ENCODE measurements around the gene STARD13. TPM values are rescaled to one million over a fixed set of nuclear protein-coding genes. Genes with fewer than 3 reads are reported as not detected.

STARD13 gene
- total RNA-seq, 1 experiment from 2014 or later = 35.1 TPM

DNA sequence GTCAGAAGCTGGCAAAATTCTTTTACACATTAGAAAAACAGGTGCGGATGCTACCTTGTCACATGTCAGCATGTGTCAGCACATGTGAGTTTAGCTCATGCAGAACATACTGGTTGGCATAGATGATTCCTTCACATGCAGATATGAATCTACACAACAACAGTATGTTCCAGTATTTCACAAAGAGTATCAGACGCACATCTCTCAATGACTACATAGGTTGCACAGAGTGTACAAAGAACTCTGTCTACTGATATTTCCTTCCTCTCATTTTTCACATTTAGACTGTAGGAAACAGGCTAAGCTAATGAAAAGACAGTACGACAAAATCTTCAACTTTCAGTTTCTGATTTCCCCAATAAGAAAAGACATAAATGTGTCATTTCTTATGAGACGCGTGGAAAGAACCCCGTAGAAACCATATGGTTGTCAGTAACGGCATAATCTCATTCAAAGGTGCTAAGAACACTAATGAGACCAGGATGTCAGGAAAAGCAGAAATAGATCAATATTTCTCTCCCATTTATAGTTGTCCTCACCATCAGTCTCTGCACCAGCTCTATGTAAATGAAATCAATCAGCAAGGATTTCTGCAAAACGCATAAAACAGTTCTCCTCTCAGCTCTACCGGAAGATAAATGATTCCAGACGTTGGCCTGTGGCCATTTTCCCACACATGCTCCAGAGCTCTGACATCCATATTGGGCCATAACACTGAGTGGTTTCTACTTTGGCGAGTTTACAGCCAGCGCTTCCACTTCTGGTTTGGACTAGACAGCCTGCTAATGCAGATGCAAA is 81.2 kb downstream of the STARD13 start:
- Histone ChIP-seq H3K27ac (no peak overlapping the region), H3K4me1 (peaks cover 22% of the 10 kb centered on the region), H3K4me3 (no peak overlapping the region), H3K36me3 (peaks cover 4% of the 10 kb centered on the region; the same call in 1 of the 2 replicates), H3K9me3 (replicated peaks) (no peaks in the 10 kb centered on the region), H3K27me3 (no peaks in the 10 kb centered on the region)
- DNase-seq = no peak

DNA sequence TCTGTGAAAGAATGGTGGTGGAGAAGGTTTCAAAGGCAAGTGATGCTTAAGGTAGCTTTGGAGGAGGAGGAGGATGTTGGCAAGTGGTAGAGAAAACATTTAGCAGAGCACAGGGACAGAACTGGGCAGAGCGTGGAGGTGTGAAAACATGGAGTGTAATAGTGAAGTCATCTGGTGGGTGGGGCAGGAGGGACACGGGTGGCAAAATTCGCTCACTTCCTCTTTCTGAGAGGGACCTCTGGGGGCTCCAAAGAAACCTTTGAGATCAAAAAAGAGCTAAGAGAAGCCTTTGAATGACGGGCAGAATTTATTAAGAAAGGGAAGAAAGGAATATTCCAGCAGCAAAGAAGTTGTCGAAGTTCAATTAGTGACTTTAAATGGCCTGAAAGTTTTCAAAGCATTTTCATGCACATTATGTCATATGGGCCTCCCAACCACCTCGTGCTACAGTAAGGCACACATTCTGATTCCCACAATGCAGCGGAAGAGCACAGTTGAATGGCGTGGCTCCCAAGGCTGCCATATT is 82.8 kb downstream of the STARD13 start:
- DNase-seq = no peak
- Histone ChIP-seq H3K4me3 (no peak overlapping the region), H3K27ac (no peak overlapping the region), H3K27me3 (no peaks in the 10 kb centered on the region), H3K9me3 (replicated peaks) (no peaks in the 10 kb centered on the region), H3K4me1 (peaks cover 15% of the 10 kb centered on the region), H3K36me3 (peaks cover 4% of the 10 kb centered on the region; the same call in 1 of the 2 replicates)

DNA sequence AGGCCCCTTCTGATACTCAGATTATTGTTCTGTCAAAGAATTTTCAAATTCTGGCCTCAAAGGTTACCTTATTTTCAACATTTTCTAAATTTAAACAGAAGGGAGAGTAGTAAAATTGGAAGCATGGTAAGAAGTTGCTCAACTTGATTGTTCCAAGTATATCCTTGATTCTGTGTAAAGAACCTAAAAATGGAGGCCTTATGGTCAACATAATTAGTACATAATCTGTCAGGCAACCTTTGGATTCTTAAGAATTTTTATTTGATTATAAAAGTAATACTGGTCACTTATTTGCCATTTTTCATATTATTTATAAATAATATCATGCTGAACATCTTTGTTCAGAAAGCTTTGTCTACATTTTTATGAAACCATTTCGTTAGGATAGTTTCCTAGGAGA is 83.9 kb downstream of the STARD13 start:
- H3K9me3 ChIP-seq (replicated peaks) = no peaks in the 10 kb centered on the region
- H3K27me3 ChIP-seq = no peaks in the 10 kb centered on the region
- H3K4me3 ChIP-seq = no peak overlapping the region
- H3K27ac ChIP-seq = no peak overlapping the region
- peaks cover 11% of the 10 kb centered on the region; the same call in 1 of the 2 replicates for H3K4me1 ChIP-seq
- no peak for DNase-seq
- H3K36me3 ChIP-seq = peaks cover 4% of the 10 kb centered on the region; the same call in 1 of the 2 replicates

DNA sequence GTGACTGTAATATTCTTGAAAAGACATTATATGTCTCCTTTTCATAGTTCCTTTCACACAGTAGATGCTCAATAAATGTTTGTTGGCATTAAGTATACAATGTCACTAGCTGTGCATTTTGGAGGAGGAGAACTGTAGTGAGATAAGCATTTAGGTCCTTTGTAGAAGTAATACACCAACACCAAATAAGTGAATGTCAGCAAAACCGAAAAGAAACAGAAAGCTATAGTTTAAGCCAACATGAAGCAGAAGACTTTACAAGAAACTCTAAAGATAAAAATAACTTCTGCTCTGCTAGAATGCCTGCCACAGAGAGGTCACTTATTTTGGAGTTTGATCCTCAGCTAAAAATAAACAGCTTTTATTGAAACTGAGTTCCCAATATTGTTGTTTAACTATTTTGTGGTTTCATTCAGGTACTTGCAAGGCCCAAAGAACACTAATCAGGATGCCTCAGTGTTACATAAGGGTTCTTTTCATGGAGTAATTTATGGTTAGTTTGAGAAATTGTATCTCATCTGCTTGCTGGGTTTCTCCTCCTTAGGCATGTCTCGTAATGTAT is 86.2 kb downstream of the STARD13 start:
- no peak overlapping the region for H3K27ac ChIP-seq
- no peak overlapping the region for H3K4me3 ChIP-seq
- H3K4me1 ChIP-seq = peaks cover 12% of the 10 kb centered on the region
- H3K36me3 ChIP-seq = no peaks in the 10 kb centered on the region; the same call in 1 of the 2 replicates
- H3K9me3 ChIP-seq (replicated peaks) = no peaks in the 10 kb centered on the region
- DNase-seq = no peak
- no peaks in the 10 kb centered on the region for H3K27me3 ChIP-seq

DNA sequence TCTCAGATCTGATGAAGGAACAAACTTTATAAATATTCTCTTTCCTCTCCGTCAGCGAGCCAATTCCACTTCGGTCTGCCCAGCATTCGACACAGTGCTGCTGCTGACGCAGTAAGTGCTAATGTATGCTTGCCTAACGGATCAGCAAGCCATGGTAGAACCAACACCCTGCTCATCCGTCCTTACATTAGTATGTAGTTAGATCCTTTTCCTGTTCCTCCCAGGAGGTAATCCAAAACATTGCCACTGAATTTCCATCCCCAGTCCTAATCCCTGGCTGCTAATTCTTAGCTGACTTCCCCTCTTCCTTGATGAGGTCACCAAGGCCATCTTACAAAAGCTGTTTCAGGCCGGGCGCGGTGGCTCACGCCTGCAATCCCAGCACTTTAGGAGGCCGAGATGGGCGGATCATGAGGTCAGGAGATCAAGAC is 88.0 kb downstream of the STARD13 start:
- Histone ChIP-seq H3K9me3 (replicated peaks) (no peaks in the 10 kb centered on the region), H3K27ac (no peak overlapping the region), H3K36me3 (no peaks in the 10 kb centered on the region), H3K4me3 (no peak overlapping the region), H3K27me3 (no peaks in the 10 kb centered on the region), H3K4me1 (peaks cover 24% of the 10 kb centered on the region)
- DNase-seq = no peak

- no peaks in the 10 kb centered on the region for H3K9me3 ChIP-seq (replicated peaks)
- H3K27ac ChIP-seq = no peak overlapping the region
Measured at GRCh38 chr13:33196767-33197166, 88.8 kb downstream of the STARD13 start.

GRCh38 chr13:33195693-33196464 is 89.7 kb downstream of the STARD13 start:
- Histone ChIP-seq H3K4me3 (no peak overlapping the region), H3K27me3 (no peaks in the 10 kb centered on the region), H3K36me3 (no peaks in the 10 kb centered on the region), H3K27ac (peak overlapping the region; percentile 42; the same call in 1 of the 2 replicates), H3K9me3 (replicated peaks) (no peaks in the 10 kb centered on the region), H3K4me1 (peaks cover 38% of the 10 kb centered on the region)
- no peak for DNase-seq

More at GRCh38 chr13:33196767-33197166, 88.8 kb downstream of the STARD13 start:
- Histone ChIP-seq H3K4me3 (no peak overlapping the region), H3K36me3 (no peaks in the 10 kb centered on the region), H3K27me3 (no peaks in the 10 kb centered on the region), H3K4me1 (peaks cover 31% of the 10 kb centered on the region)
- no peak for DNase-seq

- DNase-seq = peak; percentile 77 to 79
- no peak overlapping the region for H3K4me3 ChIP-seq
Measured at GRCh38 chr13:33194820-33195692, 90.5 kb downstream of the STARD13 start.

DNA sequence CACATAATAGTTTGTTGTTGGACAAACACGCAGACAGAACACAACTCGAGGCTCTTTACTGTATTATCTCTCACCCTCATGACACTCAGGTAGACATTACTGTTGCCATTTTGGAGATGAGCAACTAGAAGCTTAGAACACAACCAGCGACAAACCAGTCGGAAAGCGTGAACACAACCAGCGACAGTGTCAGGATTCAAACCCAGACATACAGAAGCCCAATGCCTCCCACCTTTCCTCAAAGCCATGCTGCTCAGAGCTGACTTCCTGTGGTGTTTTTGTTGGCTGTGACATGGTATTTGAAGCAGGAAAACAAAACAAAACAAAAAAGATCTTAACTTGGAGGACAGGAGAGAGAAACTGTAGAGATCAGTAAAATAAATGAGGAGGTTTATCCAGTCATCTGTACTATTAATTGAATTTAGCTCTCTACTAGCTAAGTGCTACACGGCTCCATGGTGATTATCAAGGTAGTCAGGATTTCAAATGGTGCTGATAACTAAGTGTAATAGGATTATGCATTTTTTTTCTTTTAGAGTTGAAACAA is 92.1 kb downstream of the STARD13 start:
- Histone ChIP-seq H3K36me3 (no peaks in the 10 kb centered on the region), H3K4me1 (peaks cover 39% of the 10 kb centered on the region), H3K27me3 (no peaks in the 10 kb centered on the region), H3K27ac (no peak overlapping the region), H3K9me3 (replicated peaks) (no peaks in the 10 kb centered on the region), H3K4me3 (no peak overlapping the region)
- no peak for DNase-seq

More at GRCh38 chr13:33194820-33195692, 90.5 kb downstream of the STARD13 start:
- H3K36me3 ChIP-seq = no peaks in the 10 kb centered on the region
- H3K4me1 ChIP-seq = peaks cover 39% of the 10 kb centered on the region
- H3K9me3 ChIP-seq (replicated peaks) = no peaks in the 10 kb centered on the region
- H3K27me3 ChIP-seq = no peaks in the 10 kb centered on the region
- H3K27ac ChIP-seq = peak overlapping the region; percentile 42

GRCh38 chr13:33191425-33192210 is 93.9 kb downstream of the STARD13 start:
- no peaks in the 10 kb centered on the region for H3K9me3 ChIP-seq (replicated peaks)
- peak; percentile 59 to 75 for DNase-seq
- no peaks in the 10 kb centered on the region for H3K36me3 ChIP-seq
- H3K4me3 ChIP-seq = no peak overlapping the region
- H3K27ac ChIP-seq = peak overlapping the region; percentile 87
- no peaks in the 10 kb centered on the region for H3K27me3 ChIP-seq
- H3K4me1 ChIP-seq = peaks cover 39% of the 10 kb centered on the region

GRCh38 chr13:33189470-33189869 is 96.1 kb downstream of the STARD13 start:
- no peaks in the 10 kb centered on the region for H3K9me3 ChIP-seq (replicated peaks)
- no peaks in the 10 kb centered on the region for H3K27me3 ChIP-seq
- H3K27ac ChIP-seq = no peak overlapping the region
- H3K4me1 ChIP-seq = peaks cover 28% of the 10 kb centered on the region
- no peaks in the 10 kb centered on the region for H3K36me3 ChIP-seq
- no peak overlapping the region for H3K4me3 ChIP-seq
- DNase-seq = no peak

- no peak overlapping the region for H3K27ac ChIP-seq
- peaks cover 27% of the 10 kb centered on the region for H3K4me1 ChIP-seq
- H3K27me3 ChIP-seq = no peaks in the 10 kb centered on the region
- H3K36me3 ChIP-seq = no peaks in the 10 kb centered on the region
- no peaks in the 10 kb centered on the region for H3K9me3 ChIP-seq (replicated peaks)
- DNase-seq = no peak
- no peak overlapping the region for H3K4me3 ChIP-seq
Measured at GRCh38 chr13:33188093-33188882, 97.3 kb downstream of the STARD13 start.

All from SJCRH30 (cell line).